KMS-11 (cell line): ENCODE measurements around the gene IFNA8.
A peak's percentile ranks its signal among the peaks of the same experiment; 100 is the strongest.

Source experiments
- H2AFZ ChIP-seq: fragments of 200-600 bp; sonication (generic); 2 replicates; pipeline ENCODE4 v1.6.1; 2016; ENCODE audit warnings: antibody characterized with exemption, mixed run types, low read depth
- H3K27ac ChIP-seq: fragments of 200-600 bp; sonication (generic); 2 replicates; pipeline ENCODE4 v1.6.1; 2016; ENCODE audit warnings: mild to moderate bottlenecking, mixed run types
- H3K27me3 ChIP-seq: fragments of 200-600 bp; sonication (generic); 2 replicates; pipeline ENCODE4 v1.6.1; 2017; ENCODE audit warnings: mild to moderate bottlenecking, low read depth, mixed run types, moderate library complexity; ENCODE audit not compliant: insufficient read depth
- H3K36me3 ChIP-seq: fragments of 200-600 bp; sonication (generic); 2 replicates; pipeline ENCODE4 v1.6.1; 2017; ENCODE audit warnings: mild to moderate bottlenecking, mixed run types; ENCODE audit not compliant: insufficient read depth
- H3K4me1 ChIP-seq: fragments of 200-600 bp; sonication (generic); 2 replicates; pipeline ENCODE4 v1.6.1; 2016; ENCODE audit warnings: mild to moderate bottlenecking, low read depth, mixed run types; ENCODE audit not compliant: poor library complexity, severe bottlenecking
- H3K4me2 ChIP-seq: fragments of 200-600 bp; sonication (generic); 2 replicates; pipeline ENCODE4 v1.7.0; 2016; ENCODE audit warnings: mild to moderate bottlenecking, mixed run types
- H3K4me3 ChIP-seq: fragments of 200-600 bp; sonication (generic); IDR thresholded peaks from 2 replicates; pipeline ENCODE4 v1.6.1; 2017; ENCODE audit warnings: low read depth, low read length, mixed read lengths; ENCODE audit not compliant: insufficient read depth
- H3K79me2 ChIP-seq: fragments of 200-600 bp; sonication (generic); 2 replicates; pipeline ENCODE4 v1.6.1; 2016; ENCODE audit warnings: low read depth, mixed run types; ENCODE audit not compliant: insufficient read depth
- H3K9ac ChIP-seq: fragments of 200-600 bp; sonication (generic); 2 replicates; pipeline ENCODE4 v1.6.1; 2016; ENCODE audit warnings: mild to moderate bottlenecking, mixed run types
- H4K20me1 ChIP-seq: fragments of 200-600 bp; sonication (generic); 2 replicates; pipeline ENCODE4 v1.6.1; 2016; ENCODE audit warnings: mild to moderate bottlenecking, mixed run types; ENCODE audit not compliant: insufficient read depth
- CTCF ChIP-seq: fragments of 200-600 bp; sonication (generic); conservative IDR thresholded peaks from 2 replicates; pipeline ENCODE4 v1.6.1; 2017; ENCODE audit warnings: low read depth, mild to moderate bottlenecking, antibody characterized with exemption, low read length, moderate library complexity, mixed read lengths

Gene IFNA8

GRCh38 chr9:21455320-21455719, 46.4 kb downstream of the IFNA8 start:
- no peaks in the 10 kb centered on the region for H3K27me3 ChIP-seq
- peak; percentile 70 for TF ChIP-seq CTCF
- no peaks in the 10 kb centered on the region for H3K4me1 ChIP-seq
- H3K9ac ChIP-seq = no peak overlapping the region
- H2AFZ ChIP-seq = no peak overlapping the region
- H3K4me3 ChIP-seq = no peak overlapping the region
- H3K79me2 ChIP-seq = no peaks in the 10 kb centered on the region
- H3K36me3 ChIP-seq = no peaks in the 10 kb centered on the region
- no peak overlapping the region for H3K4me2 ChIP-seq
- no peaks in the 10 kb centered on the region for H4K20me1 ChIP-seq
- H3K27ac ChIP-seq = no peak overlapping the region
